AG04449 (cell line): ENCODE data around the gene FAM20C.
"Not testable (repeated sequence)": the region's sequence is repeated elsewhere in the genome, so short reads cannot be mapped to it uniquely, and the experiment has no call there.

ENCODE experiments used
- CTCF ChIA-PET: fragments of 350-600 bp; formaldehyde crosslinking; extraction: SDS; loops from one replicate; lab custom pipeline; 2021; ENCODE audit warnings: antibody characterized with exemption; lab: Yijun Ruan, JAX
- POLR2A ChIA-PET: fragments of 400-600, 350-600 bp; formaldehyde crosslinking; extraction: SDS; loops from one replicate; lab custom pipeline; 2020; ENCODE audit warnings: antibody characterized with exemption, inconsistent platforms; lab: Yijun Ruan, JAX
- DNase-seq: peaks from one replicate; pipeline ENCODE4 v3.0.0-alpha.2; 2010; ENCODE audit warnings: low read depth, low spot score
- H3K4me3 ChIP-seq: 2 replicates; pipeline ENCODE4 v1.5.1; 2011; ENCODE audit warnings: low read depth, mild to moderate bottlenecking, control low read depth, low read length
- TF ChIP-seq, protein P1 (sequence below): IDR thresholded peaks from one replicate; pipeline ENCODE4 v1.5.1; 2011; ENCODE audit warnings: mild to moderate bottlenecking, moderate library complexity, low read length, control low read depth, inconsistent platforms; ENCODE audit not compliant: insufficient read depth; ENCODE audit errors: missing control alignments

FAM20C gene

DNA sequence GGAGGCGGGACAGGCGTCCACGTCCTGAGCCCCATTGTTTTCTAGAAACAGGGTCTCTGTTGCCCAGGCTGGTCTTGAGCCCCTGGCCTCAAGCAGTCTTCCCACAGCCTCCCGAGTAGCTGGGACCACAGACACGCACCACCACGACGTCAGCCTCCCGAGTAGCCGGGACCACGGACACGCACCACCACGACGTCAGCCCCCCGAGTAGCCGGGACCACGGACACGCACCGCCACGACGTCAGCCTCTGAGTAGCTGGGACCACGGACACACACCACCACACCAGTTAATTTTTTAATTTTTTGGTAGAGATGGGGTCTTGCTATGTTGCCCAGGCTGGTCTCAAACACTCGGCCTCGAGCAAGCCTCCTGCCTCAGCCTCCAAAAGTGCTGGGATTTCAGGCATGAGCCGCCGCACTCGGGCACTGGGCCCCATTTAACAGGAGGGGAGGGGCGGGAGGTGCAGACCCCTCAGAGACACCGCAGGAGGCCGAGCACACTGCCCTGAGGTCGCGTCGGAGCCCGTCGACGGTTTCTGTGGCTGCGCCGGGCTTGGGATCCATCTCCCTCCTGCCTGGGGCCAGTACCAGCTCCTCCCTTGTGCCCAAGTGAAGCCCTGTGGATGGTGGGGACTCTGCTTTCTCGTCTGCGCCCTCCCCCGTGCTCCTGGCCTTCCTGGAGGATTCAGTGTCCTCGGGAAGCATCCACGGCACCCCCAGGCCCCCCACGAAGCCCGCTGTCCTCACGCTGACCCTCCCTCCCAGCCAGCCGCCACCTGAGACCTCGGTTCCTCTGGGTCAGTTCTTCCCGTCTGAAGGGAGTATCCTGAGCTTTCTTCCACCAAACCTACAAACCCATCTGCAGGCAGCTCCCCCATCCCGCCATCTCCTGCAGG is 13.0 kb downstream of the FAM20C start:
- POLR2A ChIA-PET: interaction anchor here (0.5 to 0.9 kb wide), 2 partner anchors 10 to 14 kb away, joined by 3 read pairs; no protein-coding TSS in a partner anchor
- no peak for DNase-seq
- CTCF ChIA-PET: no interaction called here
- no peak overlapping the region for H3K4me3 ChIP-seq
- TF ChIP-seq, protein P1, sequence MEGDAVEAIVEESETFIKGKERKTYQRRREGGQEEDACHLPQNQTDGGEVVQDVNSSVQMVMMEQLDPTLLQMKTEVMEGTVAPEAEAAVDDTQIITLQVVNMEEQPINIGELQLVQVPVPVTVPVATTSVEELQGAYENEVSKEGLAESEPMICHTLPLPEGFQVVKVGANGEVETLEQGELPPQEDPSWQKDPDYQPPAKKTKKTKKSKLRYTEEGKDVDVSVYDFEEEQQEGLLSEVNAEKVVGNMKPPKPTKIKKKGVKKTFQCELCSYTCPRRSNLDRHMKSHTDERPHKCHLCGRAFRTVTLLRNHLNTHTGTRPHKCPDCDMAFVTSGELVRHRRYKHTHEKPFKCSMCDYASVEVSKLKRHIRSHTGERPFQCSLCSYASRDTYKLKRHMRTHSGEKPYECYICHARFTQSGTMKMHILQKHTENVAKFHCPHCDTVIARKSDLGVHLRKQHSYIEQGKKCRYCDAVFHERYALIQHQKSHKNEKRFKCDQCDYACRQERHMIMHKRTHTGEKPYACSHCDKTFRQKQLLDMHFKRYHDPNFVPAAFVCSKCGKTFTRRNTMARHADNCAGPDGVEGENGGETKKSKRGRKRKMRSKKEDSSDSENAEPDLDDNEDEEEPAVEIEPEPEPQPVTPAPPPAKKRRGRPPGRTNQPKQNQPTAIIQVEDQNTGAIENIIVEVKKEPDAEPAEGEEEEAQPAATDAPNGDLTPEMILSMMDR: no peak

DNA sequence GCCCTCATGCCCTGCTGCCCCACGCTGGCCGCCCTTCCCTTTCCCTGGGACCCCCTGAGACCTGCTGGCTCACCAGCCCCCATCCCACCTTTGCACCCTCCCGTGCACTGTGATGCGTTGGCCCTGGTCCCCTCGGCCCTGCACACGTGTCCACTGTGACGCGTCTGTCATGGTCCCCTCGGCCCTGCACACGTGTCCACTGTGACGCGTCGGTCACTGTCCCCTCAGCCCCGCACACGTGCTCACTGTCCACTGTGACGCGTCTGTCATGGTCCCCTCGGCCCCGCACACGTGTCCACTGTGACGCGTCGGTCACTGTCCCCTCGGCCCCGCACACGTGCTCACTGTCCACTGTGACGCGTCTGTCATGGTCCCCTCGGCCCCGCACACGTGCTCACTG is 14.0 kb downstream of the FAM20C start:
- H3K4me3 ChIP-seq, CTCF ChIA-PET, DNase-seq, POLR2A ChIA-PET: not testable (repeated sequence)

DNA sequence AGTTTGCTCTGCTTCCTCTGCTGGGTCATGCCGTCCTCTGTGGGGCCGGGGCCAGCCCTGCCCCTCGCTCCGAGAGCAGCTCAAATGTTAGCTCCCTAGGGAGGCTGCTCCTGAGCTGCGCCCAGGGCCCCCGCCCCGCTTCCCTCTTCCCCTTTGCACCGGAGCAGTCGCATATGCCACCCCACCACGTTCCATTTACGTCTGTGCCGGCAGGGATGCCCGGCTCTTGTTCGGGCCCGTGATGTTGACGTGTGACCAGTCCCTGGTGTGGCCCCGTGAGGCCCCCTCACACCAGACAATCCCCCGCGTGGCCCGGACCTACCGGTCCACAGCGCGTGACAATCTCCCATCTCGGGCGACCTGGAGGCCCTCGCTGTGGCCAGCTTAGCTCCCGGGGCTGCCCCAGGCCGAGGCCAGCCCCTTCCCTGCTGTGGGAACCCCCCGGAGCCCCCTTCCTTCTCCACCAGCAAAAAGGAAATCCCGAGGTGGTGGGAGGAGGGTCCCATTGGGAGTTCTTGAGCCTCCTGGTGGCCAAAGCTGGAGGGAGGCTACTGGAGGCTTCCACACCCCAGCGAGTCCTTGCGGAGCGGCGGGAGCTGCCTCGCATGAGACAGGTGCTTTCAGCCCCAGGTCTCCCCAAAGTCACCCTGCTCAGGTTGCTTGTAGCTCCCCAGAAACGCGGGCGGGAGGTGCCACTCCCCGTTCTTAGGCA is 15.2 kb downstream of the FAM20C start:
- DNase-seq: no peak
- H3K4me3 ChIP-seq: no peak overlapping the region
- CTCF ChIA-PET: interaction anchor here (1.2 kb wide), 1 partner anchor 143 kb away, joined by 5 read pairs; no protein-coding TSS in a partner anchor

DNA sequence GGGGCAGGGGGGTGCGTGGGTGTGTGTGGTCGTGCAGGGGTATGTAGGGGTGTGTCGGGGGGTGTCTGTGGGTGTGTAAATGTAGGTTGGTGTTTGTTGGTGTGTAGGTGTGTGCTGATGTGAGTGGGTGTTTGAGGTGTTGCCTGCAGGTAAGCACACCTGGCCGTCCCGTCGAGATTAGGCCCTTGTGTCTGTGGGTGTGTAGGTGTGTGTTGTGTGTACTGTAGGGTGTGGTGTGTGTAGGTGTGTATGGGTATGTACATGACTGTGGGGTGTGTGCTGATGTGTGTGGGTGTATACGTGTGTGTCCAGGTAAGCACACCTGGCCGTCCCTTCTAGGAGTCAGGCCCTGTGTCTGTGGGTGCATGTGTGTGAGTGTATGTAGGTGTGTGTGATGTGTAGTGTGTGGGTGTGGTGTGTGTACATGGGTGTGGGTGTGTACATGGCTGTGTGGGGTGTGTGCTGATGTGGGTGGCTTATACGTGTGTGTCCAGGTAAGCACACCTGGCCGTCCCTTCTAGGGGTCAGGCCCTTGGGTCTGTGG is 15.8 kb downstream of the FAM20C start:
- no peak for DNase-seq
- TF ChIP-seq, protein P1: no peak
- ChIA-PET CTCF (interaction anchor here (1.2 kb wide), 1 partner anchor 144 kb away, joined by 5 read pairs; no protein-coding TSS in a partner anchor), POLR2A (no interaction called here)
- H3K4me3 ChIP-seq: no peak overlapping the region

More for the DNA sequence above, 15.2 kb downstream of the FAM20C start:
- POLR2A ChIA-PET: no interaction called here
- TF ChIP-seq, protein P1: peak; percentile 9

DNA sequence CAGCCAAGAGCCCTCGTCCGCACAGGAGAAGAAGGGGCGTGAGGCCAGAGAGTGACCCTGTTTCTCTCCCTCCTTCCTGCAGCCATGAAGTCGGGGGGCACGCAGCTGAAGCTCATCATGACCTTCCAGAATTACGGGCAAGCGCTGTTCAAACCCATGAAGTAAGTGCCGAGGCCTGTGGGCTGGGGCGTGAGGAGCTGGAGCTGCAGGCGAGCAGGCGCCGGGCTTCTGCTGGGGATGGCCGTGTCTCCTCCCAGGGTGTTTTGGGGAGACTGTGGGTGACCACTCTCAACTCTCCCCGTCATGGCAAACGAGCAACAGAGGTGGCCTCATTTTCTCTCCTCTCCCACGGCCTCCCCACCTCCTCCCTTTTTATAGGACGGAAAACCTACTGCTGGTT is 16.4 kb downstream of the FAM20C start:
- no peak for DNase-seq
- H3K4me3 ChIP-seq: no peak overlapping the region
- POLR2A ChIA-PET: no interaction called here
- TF ChIP-seq, protein P1: no peak
- CTCF ChIA-PET: interaction anchor here (1.2 kb wide), 1 partner anchor 145 kb away, joined by 5 read pairs; no protein-coding TSS in a partner anchor

DNA sequence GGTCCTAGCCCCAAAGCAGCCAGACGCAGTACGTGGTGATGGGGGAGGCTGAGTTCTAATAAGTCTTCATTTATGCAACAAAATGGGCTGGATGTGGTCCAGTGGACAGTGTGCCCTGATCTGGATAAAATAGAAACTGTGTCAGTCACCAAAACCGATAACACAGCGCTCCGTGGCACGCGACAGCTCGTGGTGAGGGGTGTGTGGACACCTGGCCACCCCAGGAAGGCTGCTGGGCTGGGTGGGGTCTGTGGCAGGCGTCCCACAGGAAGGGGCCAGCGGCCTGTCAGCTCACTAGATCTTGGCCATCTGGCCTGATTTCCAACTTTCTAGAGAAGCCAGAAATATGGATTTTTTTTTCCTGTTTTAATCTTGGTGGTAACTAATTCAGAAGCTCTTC is 17.0 kb downstream of the FAM20C start:
- CTCF ChIA-PET: no interaction called here
- TF ChIP-seq, protein P1: no peak
- POLR2A ChIA-PET: no interaction called here
- no peak overlapping the region for H3K4me3 ChIP-seq
- no peak for DNase-seq
